Left ventricle myocardium inferior (tissue), 1 donor: ENCODE measurements around the gene USP9Y. TPM values are rescaled to one million over a fixed set of nuclear protein-coding genes. Genes with fewer than 3 reads are reported as not detected.

Experiments used
- DNase-seq: peaks from one replicate; pipeline ENCODE4 v3.0.0-alpha.2; 2020
- H3K27ac ChIP-seq: fragments of 200-600 bp; replicated peaks from 2 replicates; pipeline ENCODE4 v1.8.0; 2021
- H3K27me3 ChIP-seq: fragments of 200-600 bp; 2 replicates; pipeline ENCODE4 v1.8.0; 2021; ENCODE audit warnings: low read depth
- H3K36me3 ChIP-seq: fragments of 200-600 bp; 2 replicates; pipeline ENCODE4 v1.8.0; 2021
- H3K4me1 ChIP-seq: fragments of 200-600 bp; 2 replicates; pipeline ENCODE4 v1.8.0; 2021
- H3K4me3 ChIP-seq: fragments of 200-600 bp; 2 replicates; pipeline ENCODE4 v1.8.0; 2021; ENCODE audit warnings: mild to moderate bottlenecking, moderate library complexity
- H3K9me3 ChIP-seq: fragments of 200-600 bp; replicated peaks from 2 replicates; pipeline ENCODE4 v1.8.0; 2021
- intact Hi-C: fragments of 100-400 bp; cut with micrococcal nuclease; formaldehyde crosslinking; loops from one replicate; pipeline ENCODE4 v1.11.0; 2022
- total RNA-seq: library from RNA; stranded (reverse); fragmentation: NEBNext Ultra II Directional; extraction: Animal tissue kit (Norgen Biotek cat#: 25700); gene quantifications from one replicate; pipeline ENCODE4 v1.2.1, GENCODE V29; 2021
- TF ChIP-seq, protein P1 (sequence below): fragments of 200-600 bp; IDR thresholded peaks from 2 replicates; pipeline ENCODE4 v1.8.0; 2021; ENCODE audit warnings: antibody characterized with exemption, mild to moderate bottlenecking, borderline replicate concordance
- donor health status: DM: no; HTN: yes; CAD: no; lungs with severe emphysema.

The USP9Y gene
- total RNA-seq, 1 donor from 2014 or later, result 25.4 TPM

GRCh38 chrY:12837550-12837949 lies 136.5 kb downstream of the USP9Y start:
- intact Hi-C loops, result no loop called here
- no peaks in the 10 kb centered on the region for H3K4me1 ChIP-seq
- no peak overlapping the region for H3K27ac ChIP-seq
- H3K4me3 ChIP-seq, result no peak overlapping the region
- DNase-seq, result no peak
- no peaks in the 10 kb centered on the region for H3K9me3 ChIP-seq
- TF ChIP-seq, protein P1, sequence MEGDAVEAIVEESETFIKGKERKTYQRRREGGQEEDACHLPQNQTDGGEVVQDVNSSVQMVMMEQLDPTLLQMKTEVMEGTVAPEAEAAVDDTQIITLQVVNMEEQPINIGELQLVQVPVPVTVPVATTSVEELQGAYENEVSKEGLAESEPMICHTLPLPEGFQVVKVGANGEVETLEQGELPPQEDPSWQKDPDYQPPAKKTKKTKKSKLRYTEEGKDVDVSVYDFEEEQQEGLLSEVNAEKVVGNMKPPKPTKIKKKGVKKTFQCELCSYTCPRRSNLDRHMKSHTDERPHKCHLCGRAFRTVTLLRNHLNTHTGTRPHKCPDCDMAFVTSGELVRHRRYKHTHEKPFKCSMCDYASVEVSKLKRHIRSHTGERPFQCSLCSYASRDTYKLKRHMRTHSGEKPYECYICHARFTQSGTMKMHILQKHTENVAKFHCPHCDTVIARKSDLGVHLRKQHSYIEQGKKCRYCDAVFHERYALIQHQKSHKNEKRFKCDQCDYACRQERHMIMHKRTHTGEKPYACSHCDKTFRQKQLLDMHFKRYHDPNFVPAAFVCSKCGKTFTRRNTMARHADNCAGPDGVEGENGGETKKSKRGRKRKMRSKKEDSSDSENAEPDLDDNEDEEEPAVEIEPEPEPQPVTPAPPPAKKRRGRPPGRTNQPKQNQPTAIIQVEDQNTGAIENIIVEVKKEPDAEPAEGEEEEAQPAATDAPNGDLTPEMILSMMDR, result no peak
- H3K27me3 ChIP-seq, result no peaks in the 10 kb centered on the region
- H3K36me3 ChIP-seq, result peaks cover 22% of the 10 kb centered on the region

DNA sequence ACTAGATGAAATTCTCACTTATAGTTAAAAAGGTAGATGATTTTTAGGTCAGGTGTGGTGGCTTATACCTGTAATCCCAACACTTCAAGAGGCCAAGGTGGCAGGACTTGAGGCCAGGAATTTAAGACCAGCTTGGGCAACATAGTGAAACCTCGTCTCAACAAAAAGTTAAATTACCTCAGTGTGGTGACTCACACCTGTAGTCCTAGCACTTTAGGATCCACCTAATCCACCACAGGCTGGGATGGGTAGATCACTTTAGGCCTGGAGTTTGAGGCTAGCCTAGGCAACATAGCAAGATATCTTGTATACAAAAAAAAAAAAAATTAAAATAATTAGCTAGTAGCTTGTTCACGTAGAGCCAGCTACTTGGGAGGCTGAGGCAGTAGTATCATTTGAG lies 140.3 kb downstream of the USP9Y start:
- Histone ChIP-seq H3K27me3 (no peaks in the 10 kb centered on the region), H3K36me3 (peaks cover 28% of the 10 kb centered on the region), H3K27ac (no peak overlapping the region), H3K9me3 (no peaks in the 10 kb centered on the region), H3K4me3 (no peak overlapping the region), H3K4me1 (no peaks in the 10 kb centered on the region)
- no peak for DNase-seq
- TF ChIP-seq, protein P1, result no peak
- intact Hi-C loops, result no loop called here

DNA sequence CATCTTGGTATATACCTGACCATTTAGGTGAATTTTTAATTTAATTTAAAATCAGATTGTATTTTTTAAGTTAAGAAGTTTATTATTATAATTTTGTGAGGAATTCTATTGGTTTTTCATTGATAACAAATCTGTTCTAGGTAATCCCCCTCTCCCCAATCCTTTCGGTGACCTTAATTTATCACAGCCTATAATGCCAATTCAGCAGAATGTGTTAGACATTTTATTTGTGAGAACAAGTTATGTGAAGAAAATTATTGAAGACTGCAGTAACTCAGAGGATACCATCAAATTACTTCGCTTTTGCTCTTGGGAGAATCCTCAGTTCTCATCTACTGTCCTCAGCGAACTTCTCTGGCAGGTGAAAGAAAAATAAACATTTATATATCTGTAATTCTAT lies 145.8 kb downstream of the USP9Y start:
- no peaks in the 10 kb centered on the region for H3K4me1 ChIP-seq
- TF ChIP-seq, protein P1, result no peak
- intact Hi-C loops, result no loop called here
- no peaks in the 10 kb centered on the region for H3K9me3 ChIP-seq
- DNase-seq, result no peak
- peaks cover 28% of the 10 kb centered on the region for H3K36me3 ChIP-seq
- no peak overlapping the region for H3K27ac ChIP-seq
- no peaks in the 10 kb centered on the region for H3K27me3 ChIP-seq
- H3K4me3 ChIP-seq, result no peak overlapping the region

DNA sequence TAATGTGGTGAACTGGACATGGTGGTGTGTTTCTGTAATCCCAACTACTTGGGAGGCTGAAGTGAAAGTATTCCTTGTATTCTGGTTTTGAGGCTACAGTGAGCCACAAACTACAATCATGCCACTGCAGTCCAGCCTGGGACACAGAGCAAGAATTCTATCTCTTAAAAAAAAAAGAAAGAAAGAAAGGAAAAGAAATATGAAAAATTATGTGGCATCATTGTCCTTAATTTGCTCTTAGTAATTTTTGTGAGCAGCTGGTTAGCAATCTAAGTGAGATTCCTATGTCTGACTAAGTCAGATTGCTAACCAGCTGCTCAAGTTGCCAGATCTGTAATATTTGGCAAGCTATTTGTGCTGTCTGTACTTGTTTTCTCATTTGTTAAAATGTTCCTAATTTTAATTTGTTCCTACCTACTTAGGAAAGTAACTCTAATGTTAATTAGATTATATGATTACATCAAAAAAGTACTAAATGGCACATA lies 154.8 kb downstream of the USP9Y start:
- intact Hi-C loops, result no loop called here
- Histone ChIP-seq H3K9me3 (no peaks in the 10 kb centered on the region), H3K4me3 (no peak overlapping the region), H3K27ac (no peak overlapping the region), H3K27me3 (no peaks in the 10 kb centered on the region), H3K36me3 (peaks cover 31% of the 10 kb centered on the region), H3K4me1 (no peaks in the 10 kb centered on the region)
- DNase-seq, result no peak
- TF ChIP-seq, protein P1, result no peak

- H3K9me3 ChIP-seq, result no peaks in the 10 kb centered on the region
- H3K4me1 ChIP-seq, result no peaks in the 10 kb centered on the region
- no peak overlapping the region for H3K27ac ChIP-seq
- no peaks in the 10 kb centered on the region for H3K36me3 ChIP-seq
- H3K4me3 ChIP-seq, result no peak overlapping the region
- no peak for DNase-seq
- intact Hi-C loops, result no loop called here
- no peaks in the 10 kb centered on the region for H3K27me3 ChIP-seq
- TF ChIP-seq, protein P1, result no peak
These were observed 166.9 kb downstream of the USP9Y start for GRCh38 chrY:12867960-12868359.
